GM19351 (cell line): ENCODE measurements around the gene PIP4K2C.
"Not testable (repeated sequence)": the region's sequence is repeated elsewhere in the genome, so short reads cannot be mapped to it uniquely, and the experiment has no call there.

Source experiments
- ATAC-seq: cut with Tn5 transposase; IDR thresholded peaks from one replicate; pipeline ENCODE4 v1.9.1; 2021; ENCODE audit warnings: mild to moderate bottlenecking, moderate library complexity; ENCODE audit not compliant: unreplicated experiment

PIP4K2C gene

DNA sequence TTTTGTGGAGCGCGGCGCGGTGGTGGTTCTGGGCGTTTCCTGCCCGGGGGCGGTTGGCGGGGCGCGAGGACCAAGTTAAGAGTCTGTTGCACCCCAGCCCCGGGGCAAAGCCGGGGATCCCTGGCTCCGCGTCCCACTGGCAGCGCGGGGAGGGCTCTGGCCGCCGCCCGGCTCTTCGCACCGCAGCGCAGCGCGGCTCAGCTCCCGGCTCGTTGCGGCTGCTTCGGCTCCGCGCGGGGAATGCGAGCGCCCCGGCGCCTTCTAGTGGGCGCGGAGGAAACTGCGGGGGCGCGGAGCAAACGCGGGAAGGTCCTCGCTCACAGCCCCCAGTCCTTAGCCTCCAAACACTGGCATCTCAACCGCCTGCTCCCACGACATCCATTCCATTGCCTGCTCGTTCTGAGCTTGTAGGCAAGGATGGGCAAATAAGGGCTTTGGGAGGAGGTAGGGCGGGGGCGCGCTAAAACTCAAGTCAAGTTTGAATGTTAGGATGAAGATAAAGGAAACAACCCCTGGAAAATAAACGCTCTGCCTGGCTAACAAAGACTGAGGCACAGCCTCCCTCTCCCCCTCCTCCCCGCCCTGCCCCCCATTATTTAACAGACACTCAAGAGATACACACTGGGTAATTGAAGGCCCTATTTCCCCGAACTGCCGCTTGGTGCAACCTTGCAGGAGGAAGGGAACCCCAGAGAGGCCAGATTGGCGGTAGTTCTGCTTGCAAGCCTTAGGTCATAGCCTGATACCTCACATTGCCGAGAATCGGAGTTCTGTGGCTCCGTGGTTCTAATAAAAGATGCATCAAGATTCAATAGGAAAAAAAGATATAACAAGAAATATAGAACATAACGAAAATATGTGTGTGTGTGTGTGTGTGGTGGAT, 42.2 kb downstream of the PIP4K2C start, which contains the start of gene B4GALNT1:
Gene B4GALNT1 (minus strand): TSS at position 244 of the 883 bp plus-strand sequence. CDS start 1,069 bp downstream, outside the sequence.
- ATAC-seq, result peak; percentile 85

DNA sequence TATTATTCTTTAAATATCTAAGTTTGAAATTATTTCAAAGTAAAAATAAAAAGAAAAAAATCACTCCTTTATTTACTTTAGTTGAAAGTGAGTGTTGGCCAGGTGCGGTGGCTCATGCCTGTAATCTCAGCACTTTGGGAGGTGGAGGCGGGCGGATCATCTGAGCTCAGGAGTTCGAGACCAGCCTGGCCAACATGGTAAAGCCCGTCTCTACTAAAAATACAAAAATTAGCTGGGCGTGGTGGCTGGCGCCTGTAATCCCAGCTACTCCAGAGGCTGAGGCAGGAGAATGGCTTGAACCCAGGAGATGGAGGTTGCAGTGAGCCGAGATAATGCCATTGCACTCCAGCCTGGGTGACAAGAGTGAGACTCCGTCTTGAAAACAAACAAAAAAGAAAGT, 45.7 kb downstream of the PIP4K2C start:
- not testable (repeated sequence) for ATAC-seq

DNA sequence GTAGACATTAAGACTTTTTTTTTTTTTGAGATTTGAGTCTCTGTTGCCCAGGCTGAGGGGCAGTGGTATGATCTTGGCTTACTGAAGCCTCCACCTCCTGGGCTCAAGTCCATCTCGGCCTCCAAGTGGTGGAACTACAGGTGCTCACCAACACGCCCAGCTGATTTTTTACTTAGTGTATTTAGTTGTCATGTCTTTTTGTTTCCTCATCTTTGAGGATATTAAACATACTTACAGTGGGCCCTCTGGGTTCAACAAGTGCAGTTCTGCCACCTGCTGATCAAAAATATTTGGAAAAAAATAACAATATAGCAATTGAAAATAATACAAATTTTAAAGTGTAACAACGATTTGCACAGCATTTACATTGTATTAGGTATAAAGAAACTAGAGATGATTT, 46.4 kb downstream of the PIP4K2C start:
- ATAC-seq, result no peak

DNA sequence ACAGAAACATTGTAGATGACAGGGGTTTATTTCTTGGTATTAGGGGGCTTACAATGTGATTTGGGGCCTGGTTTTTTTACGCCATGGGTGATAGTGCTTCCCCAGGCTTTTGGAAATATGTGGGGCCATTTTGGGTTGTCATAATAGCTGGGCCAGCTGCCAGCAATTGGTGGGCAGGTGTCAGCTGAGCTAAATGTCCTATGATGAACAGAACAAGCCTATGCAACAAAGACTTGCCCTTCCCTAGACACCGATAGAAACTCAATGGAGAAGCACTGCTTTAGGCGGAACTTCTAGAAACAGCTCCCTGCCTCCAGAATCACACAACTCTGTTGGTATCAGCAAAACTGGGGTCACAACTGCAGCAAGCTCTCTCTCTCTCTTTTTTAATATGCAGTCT, 47.1 kb downstream of the PIP4K2C start:
- ATAC-seq, result no peak

DNA sequence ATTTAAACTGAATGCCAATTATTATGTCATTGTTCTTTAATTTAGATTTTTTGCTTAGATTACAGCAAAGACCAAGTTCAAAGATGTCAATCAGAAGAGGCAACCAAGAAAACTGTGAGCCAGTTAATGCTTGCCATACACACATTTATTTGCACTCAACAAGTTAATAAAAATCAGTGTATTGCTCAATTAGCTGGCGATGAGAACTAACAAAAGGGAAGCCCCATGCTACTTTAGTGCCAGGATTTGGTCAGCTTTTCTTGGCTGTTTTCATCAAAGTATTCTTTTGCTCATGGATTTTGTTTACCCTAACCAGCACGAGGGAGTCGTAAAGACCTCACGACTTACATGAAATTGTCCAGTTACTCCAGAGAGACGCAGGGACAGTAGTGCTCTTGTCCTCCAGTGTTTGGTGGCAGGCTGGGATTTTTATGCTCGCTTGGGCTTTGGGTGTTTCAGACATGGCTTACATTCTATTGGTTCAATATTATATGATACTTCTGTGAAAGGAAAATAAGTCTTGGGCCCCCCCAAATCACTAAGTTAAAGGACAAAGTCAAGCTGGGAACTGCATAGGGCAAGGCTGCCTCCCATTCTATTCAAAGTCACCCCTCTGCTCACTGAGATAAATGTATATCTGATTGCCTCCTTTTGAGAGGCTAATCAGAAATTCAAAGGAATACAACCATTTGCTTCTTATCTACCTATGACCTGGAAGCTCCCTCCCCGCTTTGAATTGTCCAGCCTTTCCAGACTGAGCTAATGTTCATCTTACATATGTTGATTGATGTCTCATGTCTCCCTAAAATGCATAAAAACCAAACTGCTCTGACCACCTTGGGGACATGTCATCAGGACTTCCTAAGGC, 49.4 kb downstream of the PIP4K2C start:
- ATAC-seq, result no peak

DNA sequence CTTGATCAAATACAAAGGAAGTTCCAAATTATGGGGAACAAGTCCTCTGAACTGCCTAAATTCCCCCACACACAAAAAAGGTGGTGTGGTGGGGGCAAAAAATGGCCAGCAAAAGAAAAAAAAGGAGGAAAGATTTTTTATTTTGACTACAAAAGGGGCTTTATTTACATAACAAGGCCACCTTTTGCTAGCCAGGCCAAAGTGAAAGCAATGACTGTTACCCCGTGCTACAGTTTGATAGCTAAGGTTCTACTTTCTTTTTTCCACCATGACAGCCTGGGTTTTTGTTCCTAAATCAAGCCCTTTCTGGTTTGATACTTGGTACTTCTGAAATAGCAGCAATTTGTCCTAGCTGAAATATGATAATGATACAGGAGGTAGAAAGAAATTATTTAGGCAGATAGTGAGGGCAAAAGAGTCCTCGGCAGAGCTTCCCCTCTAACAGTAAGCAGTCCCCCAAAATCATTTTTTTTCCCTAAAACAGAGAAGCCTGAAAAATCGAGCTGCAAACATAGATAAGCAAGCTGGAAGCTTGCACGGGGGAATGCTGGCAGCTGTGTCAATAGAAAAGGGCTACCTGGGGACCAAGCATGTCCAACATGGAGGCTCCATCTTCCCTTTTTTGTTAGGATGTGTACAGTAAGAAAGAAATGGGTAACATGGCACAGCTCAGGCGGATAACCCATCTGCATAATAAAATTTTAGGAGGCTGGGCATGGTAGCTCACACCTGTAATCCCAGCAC, 50.9 kb downstream of the PIP4K2C start:
- no peak for ATAC-seq

DNA sequence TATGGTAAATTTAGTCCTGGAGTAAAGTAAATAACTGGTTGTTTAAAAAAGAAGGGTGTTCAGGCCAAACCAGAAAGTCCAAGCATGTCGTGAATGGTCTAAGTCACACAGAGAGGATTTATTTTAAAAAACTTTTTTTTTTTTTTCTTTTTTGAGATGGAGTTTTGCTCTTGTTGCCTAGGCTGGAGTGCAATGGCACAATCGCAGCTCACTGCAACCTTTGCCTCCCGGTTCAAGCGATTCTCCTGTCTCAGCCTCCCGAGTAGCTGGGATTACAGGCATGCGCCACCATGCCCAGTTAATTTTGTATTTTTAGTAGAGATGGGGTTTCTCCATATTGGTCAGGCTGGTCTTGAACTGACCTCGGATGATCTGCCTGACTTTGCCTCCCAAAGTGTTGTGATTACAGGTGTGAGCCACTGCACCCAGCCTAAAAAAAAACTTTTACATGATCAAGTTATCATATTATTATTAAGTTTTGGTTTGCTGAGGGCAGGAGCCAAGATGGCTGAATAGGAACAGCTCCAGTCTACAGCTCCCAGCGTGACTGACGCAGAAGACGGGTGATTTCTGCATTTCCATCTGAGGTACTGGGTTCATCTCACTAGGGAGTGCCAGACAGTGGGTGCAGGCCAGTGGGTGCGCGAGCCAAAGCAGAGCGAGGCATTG, 55.1 kb downstream of the PIP4K2C start:
- ATAC-seq, result not testable (repeated sequence)

DNA sequence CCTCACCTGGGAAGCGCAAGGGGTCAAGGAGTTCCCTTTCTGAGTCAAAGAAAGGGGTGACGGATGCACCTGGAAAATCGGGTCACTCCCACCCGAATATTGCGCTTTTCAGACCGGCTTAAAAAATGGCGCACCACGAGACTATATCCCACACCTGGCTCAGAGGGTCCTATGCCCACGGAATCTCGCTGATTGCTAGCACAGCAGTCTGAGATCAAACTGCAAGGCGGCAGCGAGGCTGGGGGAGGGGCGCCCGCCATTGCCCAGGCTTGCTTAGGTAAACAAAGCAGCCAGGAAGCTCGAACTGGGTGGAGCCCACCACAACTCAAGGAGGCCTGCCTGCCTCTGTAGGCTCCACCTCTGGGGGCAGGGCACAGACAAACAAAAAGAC, 55.7 kb downstream of the PIP4K2C start:
- ATAC-seq, result not testable (repeated sequence)
